ENCODE data around the gene DNM3. TPM values are rescaled to one million over a fixed set of nuclear protein-coding genes. Genes with fewer than 3 reads are reported as not detected.

The DNM3 gene
- total RNA-seq, 1 experiment from 2014 or later, result 0.11 TPM

DNA sequence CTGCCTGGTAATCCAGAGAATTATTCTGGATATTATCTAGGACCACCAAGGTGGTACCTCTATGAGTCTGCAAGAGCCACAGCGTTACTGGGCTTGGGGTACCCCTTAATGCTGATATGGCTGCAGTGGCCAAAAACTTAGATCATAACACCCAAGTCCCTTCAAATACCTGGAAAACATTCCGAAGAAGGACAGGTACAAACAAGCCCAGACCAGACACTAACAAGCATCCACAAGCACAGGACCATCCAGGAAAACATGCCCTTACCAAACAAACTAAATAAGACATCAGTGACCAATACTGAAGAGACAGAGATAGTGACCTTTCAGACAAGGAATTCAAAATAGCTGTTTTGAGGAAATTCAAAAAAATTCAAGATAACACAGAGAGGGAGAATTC is 582.0 kb downstream of the DNM3 start:
- no peak overlapping the region for H3K27ac Mint-ChIP-seq (ENCODE audit: unreplicated experiment)
- CTCF ChIA-PET, result no interaction called here
- H3K9me3 Mint-ChIP-seq (ENCODE audit: unreplicated experiment), result no peaks in the 10 kb centered on the region
- POLR2A ChIA-PET, result no interaction called here
- no peak overlapping the region for H3K4me3 Mint-ChIP-seq (ENCODE audit: unreplicated experiment)
- Histone ChIP-seq H3K27me3 (replicated peaks; ENCODE audit: control insufficient read depth, insufficient read depth, low read length) (no peaks in the 10 kb centered on the region), H3K4me3 (ENCODE audit: low read depth, low read length) (no peak overlapping the region), H3K36me3 (ENCODE audit: control insufficient read depth, insufficient read depth, low read length) (no peaks in the 10 kb centered on the region), H3K4me1 (no peaks in the 10 kb centered on the region), H3K9me3 (no peaks in the 10 kb centered on the region)
- peaks cover under 1% of the 10 kb centered on the region for H3K4me1 Mint-ChIP-seq (ENCODE audit: low read depth, unreplicated experiment)
- no peaks in the 10 kb centered on the region for H3K27me3 Mint-ChIP-seq (ENCODE audit: insufficient read depth, unreplicated experiment)
- no peak for DNase-seq
- BruUV-seq (replicated peaks), result no TSS peak
- intact Hi-C loops (cut with micrococcal nuclease; ENCODE audit: unreplicated experiment), result no loop called here
- no peaks in the 10 kb centered on the region for H3K36me3 Mint-ChIP-seq (ENCODE audit: insufficient read depth, unreplicated experiment)
- TF ChIP-seq, protein P1, sequence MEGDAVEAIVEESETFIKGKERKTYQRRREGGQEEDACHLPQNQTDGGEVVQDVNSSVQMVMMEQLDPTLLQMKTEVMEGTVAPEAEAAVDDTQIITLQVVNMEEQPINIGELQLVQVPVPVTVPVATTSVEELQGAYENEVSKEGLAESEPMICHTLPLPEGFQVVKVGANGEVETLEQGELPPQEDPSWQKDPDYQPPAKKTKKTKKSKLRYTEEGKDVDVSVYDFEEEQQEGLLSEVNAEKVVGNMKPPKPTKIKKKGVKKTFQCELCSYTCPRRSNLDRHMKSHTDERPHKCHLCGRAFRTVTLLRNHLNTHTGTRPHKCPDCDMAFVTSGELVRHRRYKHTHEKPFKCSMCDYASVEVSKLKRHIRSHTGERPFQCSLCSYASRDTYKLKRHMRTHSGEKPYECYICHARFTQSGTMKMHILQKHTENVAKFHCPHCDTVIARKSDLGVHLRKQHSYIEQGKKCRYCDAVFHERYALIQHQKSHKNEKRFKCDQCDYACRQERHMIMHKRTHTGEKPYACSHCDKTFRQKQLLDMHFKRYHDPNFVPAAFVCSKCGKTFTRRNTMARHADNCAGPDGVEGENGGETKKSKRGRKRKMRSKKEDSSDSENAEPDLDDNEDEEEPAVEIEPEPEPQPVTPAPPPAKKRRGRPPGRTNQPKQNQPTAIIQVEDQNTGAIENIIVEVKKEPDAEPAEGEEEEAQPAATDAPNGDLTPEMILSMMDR (IDR thresholded peaks at IDR 0.05; ENCODE audit: insufficient read depth in 1 of 2, low read depth in 1 of 2, low read length in 1 of 2, severe bottlenecking in 1 of 2, unreplicated experiment in 1 of 2), result no peak

- Histone ChIP-seq H3K36me3 (ENCODE audit: control insufficient read depth, insufficient read depth, low read length) (no peaks in the 10 kb centered on the region), H3K9me3 (no peaks in the 10 kb centered on the region), H3K4me1 (no peaks in the 10 kb centered on the region), H3K27me3 (replicated peaks; ENCODE audit: control insufficient read depth, insufficient read depth, low read length) (no peaks in the 10 kb centered on the region), H3K4me3 (ENCODE audit: low read depth, low read length) (no peak overlapping the region)
- H3K4me3 Mint-ChIP-seq (ENCODE audit: unreplicated experiment), result no peak overlapping the region
- BruUV-seq (replicated peaks), result no TSS peak
- no peaks in the 10 kb centered on the region for H3K36me3 Mint-ChIP-seq (ENCODE audit: insufficient read depth, unreplicated experiment)
- H3K27me3 Mint-ChIP-seq (ENCODE audit: insufficient read depth, unreplicated experiment), result no peaks in the 10 kb centered on the region
- H3K4me1 Mint-ChIP-seq (ENCODE audit: low read depth, unreplicated experiment), result no peaks in the 10 kb centered on the region
- no peak for DNase-seq
- intact Hi-C loops (cut with micrococcal nuclease; ENCODE audit: unreplicated experiment), result no loop called here
- CTCF ChIA-PET, result no interaction called here
- TF ChIP-seq, protein P1 (IDR thresholded peaks at IDR 0.05; ENCODE audit: insufficient read depth in 1 of 2, low read depth in 1 of 2, low read length in 1 of 2, severe bottlenecking in 1 of 2, unreplicated experiment in 1 of 2), result no peak
- H3K27ac Mint-ChIP-seq (ENCODE audit: unreplicated experiment), result no peak overlapping the region
- H3K9me3 Mint-ChIP-seq (ENCODE audit: unreplicated experiment), result no peaks in the 10 kb centered on the region
- POLR2A ChIA-PET, result no interaction called here
Observed at GRCh38 chr1:172425339-172425738, 584.0 kb downstream of the DNM3 start.

DNA sequence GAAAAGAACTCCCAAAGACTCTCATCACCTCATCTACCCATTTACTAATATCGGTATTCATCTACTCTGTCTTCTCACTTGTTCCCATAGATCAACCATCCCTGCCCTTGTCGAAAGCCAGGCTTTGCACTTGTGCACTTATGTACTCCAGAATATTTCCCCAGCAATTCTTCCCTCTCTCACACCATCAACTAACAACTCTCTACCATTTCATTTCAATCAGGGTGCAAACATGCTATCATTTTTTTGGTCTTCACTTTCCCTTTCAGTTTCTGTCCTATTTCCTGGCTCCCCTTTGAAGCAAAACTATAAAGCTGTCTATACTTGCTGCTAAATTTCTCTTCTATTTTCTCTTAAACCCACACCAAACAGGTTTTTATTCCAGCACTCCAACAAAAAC is 585.9 kb downstream of the DNM3 start:
- Mint-ChIP-seq H3K4me1 (ENCODE audit: low read depth, unreplicated experiment) (no peaks in the 10 kb centered on the region), H3K4me3 (ENCODE audit: unreplicated experiment) (no peak overlapping the region), H3K27ac (ENCODE audit: unreplicated experiment) (no peak overlapping the region), H3K27me3 (ENCODE audit: insufficient read depth, unreplicated experiment) (no peaks in the 10 kb centered on the region), H3K9me3 (ENCODE audit: unreplicated experiment) (no peaks in the 10 kb centered on the region), H3K36me3 (ENCODE audit: insufficient read depth, unreplicated experiment) (peaks cover 2% of the 10 kb centered on the region)
- TF ChIP-seq, protein P1 (IDR thresholded peaks at IDR 0.05; ENCODE audit: insufficient read depth in 1 of 2, low read depth in 1 of 2, low read length in 1 of 2, severe bottlenecking in 1 of 2, unreplicated experiment in 1 of 2), result no peak
- Histone ChIP-seq H3K27me3 (replicated peaks; ENCODE audit: control insufficient read depth, insufficient read depth, low read length) (no peaks in the 10 kb centered on the region), H3K36me3 (ENCODE audit: control insufficient read depth, insufficient read depth, low read length) (no peaks in the 10 kb centered on the region), H3K4me1 (peaks cover 12% of the 10 kb centered on the region), H3K4me3 (ENCODE audit: low read depth, low read length) (no peak overlapping the region), H3K9me3 (no peaks in the 10 kb centered on the region)
- BruUV-seq (replicated peaks), result no TSS peak
- intact Hi-C loops (cut with micrococcal nuclease; ENCODE audit: unreplicated experiment), result loop anchor here (2.0 kb wide), 1 partner anchor 20 kb away; no protein-coding TSS in a partner anchor
- no peak for DNase-seq
- ChIA-PET POLR2A (no interaction called here), CTCF (no interaction called here)

All from Caco-2 (cell line).